ENCODE data around the gene PKP2. TPM values are rescaled to one million over a fixed set of nuclear protein-coding genes. Genes with fewer than 3 reads are reported as not detected.
A peak's percentile ranks its signal among the peaks of the same experiment; 100 is the strongest.

Gene PKP2
- total RNA-seq, 1 donor from 2014 or later = 65.3 TPM

GRCh38 chr12:32902287-32902997, 5.9 kb upstream of the PKP2 start:
- H3K36me3 Mint-ChIP-seq = no peaks in the 10 kb centered on the region
- no peaks in the 10 kb centered on the region for H3K9me3 Mint-ChIP-seq
- TF ChIP-seq, protein P1, sequence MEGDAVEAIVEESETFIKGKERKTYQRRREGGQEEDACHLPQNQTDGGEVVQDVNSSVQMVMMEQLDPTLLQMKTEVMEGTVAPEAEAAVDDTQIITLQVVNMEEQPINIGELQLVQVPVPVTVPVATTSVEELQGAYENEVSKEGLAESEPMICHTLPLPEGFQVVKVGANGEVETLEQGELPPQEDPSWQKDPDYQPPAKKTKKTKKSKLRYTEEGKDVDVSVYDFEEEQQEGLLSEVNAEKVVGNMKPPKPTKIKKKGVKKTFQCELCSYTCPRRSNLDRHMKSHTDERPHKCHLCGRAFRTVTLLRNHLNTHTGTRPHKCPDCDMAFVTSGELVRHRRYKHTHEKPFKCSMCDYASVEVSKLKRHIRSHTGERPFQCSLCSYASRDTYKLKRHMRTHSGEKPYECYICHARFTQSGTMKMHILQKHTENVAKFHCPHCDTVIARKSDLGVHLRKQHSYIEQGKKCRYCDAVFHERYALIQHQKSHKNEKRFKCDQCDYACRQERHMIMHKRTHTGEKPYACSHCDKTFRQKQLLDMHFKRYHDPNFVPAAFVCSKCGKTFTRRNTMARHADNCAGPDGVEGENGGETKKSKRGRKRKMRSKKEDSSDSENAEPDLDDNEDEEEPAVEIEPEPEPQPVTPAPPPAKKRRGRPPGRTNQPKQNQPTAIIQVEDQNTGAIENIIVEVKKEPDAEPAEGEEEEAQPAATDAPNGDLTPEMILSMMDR (IDR thresholded peaks at IDR 0.05; ENCODE audit: unreplicated experiment) = no peak
- DNase-seq (ENCODE audit: low spot score in 2 of 2, unreplicated experiment in 2 of 2) = no peak
- H3K27me3 Mint-ChIP-seq (ENCODE audit: low read depth) = no peaks in the 10 kb centered on the region
- no peak overlapping the region for H3K4me3 Mint-ChIP-seq
- H3K4me1 Mint-ChIP-seq = peaks cover 49% of the 10 kb centered on the region
- H3K27ac Mint-ChIP-seq = peak overlapping the region; percentile 88

DNA sequence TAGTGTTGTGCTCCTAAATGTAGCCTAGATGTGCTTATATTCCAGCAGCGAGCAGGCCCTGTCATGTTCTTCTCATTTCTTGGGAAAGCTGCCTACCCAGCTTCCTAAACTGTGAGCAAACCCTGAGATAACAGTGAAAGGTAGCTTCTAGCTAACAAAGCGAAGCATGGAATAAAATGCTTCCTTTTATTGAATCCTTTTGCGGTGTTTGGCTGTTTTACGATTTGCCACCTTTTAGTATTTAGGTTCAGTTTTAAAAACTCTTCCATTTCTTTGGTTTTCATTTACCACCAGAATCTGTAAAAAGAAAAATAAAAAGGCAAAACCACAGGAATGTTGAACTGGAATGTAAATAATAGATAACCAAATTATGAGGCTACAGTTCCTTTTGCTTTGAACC, 5.0 kb upstream of the PKP2 start:
- Mint-ChIP-seq H3K27me3 (ENCODE audit: low read depth) (no peaks in the 10 kb centered on the region), H3K4me3 (peak overlapping the region; percentile 28), H3K36me3 (no peaks in the 10 kb centered on the region), H3K9me3 (no peaks in the 10 kb centered on the region), H3K27ac (peak overlapping the region; percentile 93), H3K4me1 (peaks cover 51% of the 10 kb centered on the region)
- TF ChIP-seq, protein P1 (IDR thresholded peaks at IDR 0.05; ENCODE audit: unreplicated experiment) = no peak
- no peak for DNase-seq (ENCODE audit: low spot score in 2 of 2, unreplicated experiment in 2 of 2)

DNA sequence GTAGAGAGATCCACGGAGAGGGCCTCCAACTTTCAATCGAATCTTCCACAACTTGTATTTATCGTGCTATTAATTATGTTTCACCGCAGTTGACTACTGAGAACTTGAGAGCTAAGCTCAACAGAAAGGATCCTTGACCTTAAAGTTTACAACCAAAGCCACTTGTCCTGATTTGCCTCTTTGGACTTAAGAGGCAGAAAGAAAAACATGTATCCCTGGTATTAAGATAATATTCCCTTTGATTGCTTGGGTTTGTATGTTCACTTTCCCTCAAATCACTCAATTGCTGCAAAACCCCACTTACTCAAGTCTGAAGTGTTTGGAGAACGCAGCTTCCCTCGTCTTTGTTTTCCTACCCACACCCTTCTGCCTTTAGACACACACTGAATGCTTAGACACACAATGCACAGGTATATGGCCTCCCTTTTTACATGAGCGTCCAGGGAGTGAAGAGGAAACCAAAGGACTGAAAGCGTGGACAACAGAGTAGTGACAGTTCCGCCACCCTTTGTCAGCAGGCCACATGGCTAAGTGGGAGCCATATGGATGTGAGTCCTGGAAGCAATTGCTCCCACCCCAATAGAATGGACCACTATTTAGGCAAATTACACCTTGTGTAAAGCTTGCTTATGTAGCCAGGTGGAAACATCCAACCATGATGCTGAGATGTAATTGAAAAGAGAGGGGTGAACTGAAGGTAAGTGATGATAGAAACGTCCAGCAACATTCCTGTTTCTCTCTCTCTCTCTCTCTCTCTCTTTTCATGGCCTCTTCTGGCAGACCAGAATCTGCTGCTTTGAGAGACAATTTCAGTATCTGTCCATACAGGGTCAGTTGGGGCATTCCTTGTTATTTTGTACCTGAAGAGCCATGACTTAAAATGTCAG, 1.4 kb upstream of the PKP2 start:
- no peaks in the 10 kb centered on the region for H3K36me3 Mint-ChIP-seq
- H3K27me3 Mint-ChIP-seq (ENCODE audit: low read depth) = no peaks in the 10 kb centered on the region
- peaks cover 67% of the 10 kb centered on the region for H3K4me1 Mint-ChIP-seq
- no peak for DNase-seq (ENCODE audit: low spot score in 2 of 2, unreplicated experiment in 2 of 2)
- TF ChIP-seq, protein P1 (IDR thresholded peaks at IDR 0.05; ENCODE audit: unreplicated experiment) = no peak
- H3K4me3 Mint-ChIP-seq = peak overlapping the region; percentile 71
- H3K27ac Mint-ChIP-seq = peak overlapping the region; percentile 92
- H3K9me3 Mint-ChIP-seq = no peaks in the 10 kb centered on the region

- Mint-ChIP-seq H3K27ac (peak overlapping the region; percentile 92), H3K4me1 (peaks cover 65% of the 10 kb centered on the region), H3K9me3 (no peaks in the 10 kb centered on the region), H3K27me3 (ENCODE audit: low read depth) (no peaks in the 10 kb centered on the region), H3K4me3 (peak overlapping the region; percentile 71), H3K36me3 (no peaks in the 10 kb centered on the region)
- DNase-seq (ENCODE audit: low spot score in 2 of 2, unreplicated experiment in 2 of 2) = no peak
- TF ChIP-seq, protein P1 (IDR thresholded peaks at IDR 0.05; ENCODE audit: unreplicated experiment) = no peak
These were observed 669 bp upstream of the PKP2 start for GRCh38 chr12:32897281-32897610.

DNA sequence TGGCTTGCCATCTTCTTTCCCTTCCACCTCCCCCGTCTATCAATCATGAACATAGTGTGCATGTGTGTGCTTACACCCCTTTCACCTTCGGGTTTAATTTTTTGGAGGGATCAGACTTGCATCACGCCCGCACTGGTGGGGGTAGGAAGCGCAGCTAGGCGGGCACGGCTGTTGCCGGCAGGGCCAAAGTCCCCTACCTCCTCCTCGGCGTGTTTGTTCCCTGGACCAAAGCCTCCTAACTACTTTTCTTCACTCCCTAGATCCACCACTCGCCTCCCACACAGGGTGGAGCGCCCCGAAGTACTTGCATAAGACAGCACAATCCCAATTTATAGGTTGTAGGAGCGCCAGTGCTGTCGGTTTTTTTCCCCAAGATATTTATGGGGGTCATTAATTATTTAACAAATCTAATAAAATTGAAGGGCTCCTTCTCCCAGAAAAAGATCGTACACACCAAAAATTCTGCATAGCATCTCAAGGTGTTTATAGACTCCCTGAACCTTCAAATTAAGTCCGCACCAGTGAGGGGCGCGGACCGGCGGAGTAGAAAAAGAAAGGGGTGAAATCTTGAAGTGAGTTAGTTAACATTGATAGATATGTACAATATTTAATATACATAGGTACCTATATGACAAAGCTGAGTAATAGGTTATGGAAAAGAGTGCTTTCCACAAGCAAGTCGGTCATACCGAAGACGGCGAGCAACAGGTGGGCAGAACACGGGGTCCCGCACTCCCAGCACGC, 717 bp downstream of the PKP2 start:
- TF ChIP-seq, protein P1 (IDR thresholded peaks at IDR 0.05; ENCODE audit: unreplicated experiment) = no peak
- no peaks in the 10 kb centered on the region for H3K9me3 Mint-ChIP-seq
- H3K4me3 Mint-ChIP-seq = peak overlapping the region; percentile 88
- H3K36me3 Mint-ChIP-seq = no peaks in the 10 kb centered on the region
- H3K27ac Mint-ChIP-seq = peak overlapping the region; percentile 95
- H3K27me3 Mint-ChIP-seq (ENCODE audit: low read depth) = no peaks in the 10 kb centered on the region
- peaks cover 67% of the 10 kb centered on the region for H3K4me1 Mint-ChIP-seq
- peak in 1 of 2 experiments; percentile 48 for DNase-seq (ENCODE audit: low spot score in 2 of 2, unreplicated experiment in 2 of 2)
